Esophagus muscularis mucosa (tissue), 4 donors: ENCODE measurements around the gene FABP3.

ENCODE experiments used
- CTCF ChIP-seq, 3 experiments: fragments of 200-600 bp in 2 of 3; fragments of 450-650 bp in 1 of 3; sonication (generic) in 2 of 3; IDR thresholded peaks; one replicate each; pipeline ENCODE4 v1.5.1; 2017 to 2019; ENCODE audit warnings: antibody characterized with exemption in 3 of 3, mild to moderate bottlenecking in 2 of 3, moderate library complexity in 1 of 3
- EP300 ChIP-seq: sonication (generic); formaldehyde crosslinking; IDR thresholded peaks from one replicate; pipeline ENCODE4 v1.6.1; 2017; ENCODE audit warnings: antibody characterized with exemption
- POLR2A ChIP-seq: fragments of 450-650 bp; IDR thresholded peaks from one replicate; pipeline ENCODE4 v1.6.1; 2017; ENCODE audit warnings: antibody characterized with exemption, moderate library complexity, mild to moderate bottlenecking, low read depth

GRCh38 chr1:31408788-31409318 lies 36.0 kb upstream of the FABP3 start:
- TF ChIP-seq CTCF (IDR thresholded peaks at IDR 0.05): no peak
- no peak for TF ChIP-seq POLR2A
- TF ChIP-seq EP300: no peak
